Suprapubic skin (tissue), 3 donors: Measurements from ENCODE around the gene TCP11.

ENCODE experiments used
- EP300 ChIP-seq: sonication (generic); formaldehyde crosslinking; IDR thresholded peaks from one replicate; pipeline ENCODE4 v1.6.1; 2017; ENCODE audit warnings: antibody characterized with exemption
- POLR2A ChIP-seq, 2 donors: fragments of 450-650 bp; IDR thresholded peaks; one replicate each; pipeline ENCODE4 v1.6.1; 2017; ENCODE audit warnings: antibody characterized with exemption in 2 of 2, mild to moderate bottlenecking in 2 of 2, moderate library complexity in 2 of 2
- TF ChIP-seq, protein P1 (sequence below), 2 donors: fragments of 200-600 bp in 1 of 2; fragments of 450-650 bp in 1 of 2; sonication (generic) in 1 of 2; IDR thresholded peaks; one replicate each; pipeline ENCODE4 v1.5.1; 2016 to 2019; ENCODE audit warnings: antibody characterized with exemption in 2 of 2, mild to moderate bottlenecking in 1 of 2, moderate library complexity in 1 of 2

DNA sequence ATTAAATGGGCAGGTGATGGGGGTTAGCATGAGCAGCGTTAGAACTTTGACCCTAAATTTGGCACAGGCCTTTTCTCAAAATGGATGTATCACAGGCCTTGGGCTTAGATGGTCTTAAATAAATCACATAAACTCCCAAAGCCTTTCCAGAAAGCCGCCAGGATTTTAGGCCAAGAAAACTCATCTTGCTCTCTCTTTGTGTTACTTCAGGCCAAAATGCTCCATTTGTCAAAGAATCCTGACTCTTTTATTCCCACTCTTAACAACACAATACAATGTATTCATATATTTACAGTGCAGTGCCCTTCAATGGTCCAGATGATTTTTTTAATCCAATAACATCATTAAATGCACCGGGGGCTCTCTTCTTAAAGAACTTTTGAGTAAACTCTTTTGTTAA lies 5.9 kb upstream of the TCP11 start:
- TF ChIP-seq, protein P1, sequence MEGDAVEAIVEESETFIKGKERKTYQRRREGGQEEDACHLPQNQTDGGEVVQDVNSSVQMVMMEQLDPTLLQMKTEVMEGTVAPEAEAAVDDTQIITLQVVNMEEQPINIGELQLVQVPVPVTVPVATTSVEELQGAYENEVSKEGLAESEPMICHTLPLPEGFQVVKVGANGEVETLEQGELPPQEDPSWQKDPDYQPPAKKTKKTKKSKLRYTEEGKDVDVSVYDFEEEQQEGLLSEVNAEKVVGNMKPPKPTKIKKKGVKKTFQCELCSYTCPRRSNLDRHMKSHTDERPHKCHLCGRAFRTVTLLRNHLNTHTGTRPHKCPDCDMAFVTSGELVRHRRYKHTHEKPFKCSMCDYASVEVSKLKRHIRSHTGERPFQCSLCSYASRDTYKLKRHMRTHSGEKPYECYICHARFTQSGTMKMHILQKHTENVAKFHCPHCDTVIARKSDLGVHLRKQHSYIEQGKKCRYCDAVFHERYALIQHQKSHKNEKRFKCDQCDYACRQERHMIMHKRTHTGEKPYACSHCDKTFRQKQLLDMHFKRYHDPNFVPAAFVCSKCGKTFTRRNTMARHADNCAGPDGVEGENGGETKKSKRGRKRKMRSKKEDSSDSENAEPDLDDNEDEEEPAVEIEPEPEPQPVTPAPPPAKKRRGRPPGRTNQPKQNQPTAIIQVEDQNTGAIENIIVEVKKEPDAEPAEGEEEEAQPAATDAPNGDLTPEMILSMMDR (IDR thresholded peaks at IDR 0.05), result no peak
- TF ChIP-seq POLR2A (IDR thresholded peaks at IDR 0.05) (no peak), EP300 (no peak)
